KMS-11 (cell line): ENCODE data around the gene NSL1.

ENCODE experiments used
- H2AFZ ChIP-seq: fragments of 200-600 bp; sonication (generic); 2 replicates; pipeline ENCODE4 v1.6.1; 2016; ENCODE audit warnings: antibody characterized with exemption, mixed run types, low read depth
- H3K27ac ChIP-seq: fragments of 200-600 bp; sonication (generic); 2 replicates; pipeline ENCODE4 v1.6.1; 2016; ENCODE audit warnings: mild to moderate bottlenecking, mixed run types
- H3K27me3 ChIP-seq: fragments of 200-600 bp; sonication (generic); 2 replicates; pipeline ENCODE4 v1.6.1; 2017; ENCODE audit warnings: mild to moderate bottlenecking, low read depth, mixed run types, moderate library complexity; ENCODE audit not compliant: insufficient read depth
- H3K36me3 ChIP-seq: fragments of 200-600 bp; sonication (generic); 2 replicates; pipeline ENCODE4 v1.6.1; 2017; ENCODE audit warnings: mild to moderate bottlenecking, mixed run types; ENCODE audit not compliant: insufficient read depth
- H3K4me1 ChIP-seq: fragments of 200-600 bp; sonication (generic); 2 replicates; pipeline ENCODE4 v1.6.1; 2016; ENCODE audit warnings: mild to moderate bottlenecking, low read depth, mixed run types; ENCODE audit not compliant: poor library complexity, severe bottlenecking
- H3K4me2 ChIP-seq: fragments of 200-600 bp; sonication (generic); 2 replicates; pipeline ENCODE4 v1.7.0; 2016; ENCODE audit warnings: mild to moderate bottlenecking, mixed run types
- H3K4me3 ChIP-seq: fragments of 200-600 bp; sonication (generic); IDR thresholded peaks from 2 replicates; pipeline ENCODE4 v1.6.1; 2017; ENCODE audit warnings: low read depth, low read length, mixed read lengths; ENCODE audit not compliant: insufficient read depth
- H3K79me2 ChIP-seq: fragments of 200-600 bp; sonication (generic); 2 replicates; pipeline ENCODE4 v1.6.1; 2016; ENCODE audit warnings: low read depth, mixed run types; ENCODE audit not compliant: insufficient read depth
- H3K9ac ChIP-seq: fragments of 200-600 bp; sonication (generic); 2 replicates; pipeline ENCODE4 v1.6.1; 2016; ENCODE audit warnings: mild to moderate bottlenecking, mixed run types
- H4K20me1 ChIP-seq: fragments of 200-600 bp; sonication (generic); 2 replicates; pipeline ENCODE4 v1.6.1; 2016; ENCODE audit warnings: mild to moderate bottlenecking, mixed run types; ENCODE audit not compliant: insufficient read depth
- TF ChIP-seq, protein P1 (sequence below): fragments of 200-600 bp; sonication (generic); conservative IDR thresholded peaks from 2 replicates; pipeline ENCODE4 v1.6.1; 2017; ENCODE audit warnings: low read depth, mild to moderate bottlenecking, antibody characterized with exemption, low read length, moderate library complexity, mixed read lengths

The NSL1 gene

DNA sequence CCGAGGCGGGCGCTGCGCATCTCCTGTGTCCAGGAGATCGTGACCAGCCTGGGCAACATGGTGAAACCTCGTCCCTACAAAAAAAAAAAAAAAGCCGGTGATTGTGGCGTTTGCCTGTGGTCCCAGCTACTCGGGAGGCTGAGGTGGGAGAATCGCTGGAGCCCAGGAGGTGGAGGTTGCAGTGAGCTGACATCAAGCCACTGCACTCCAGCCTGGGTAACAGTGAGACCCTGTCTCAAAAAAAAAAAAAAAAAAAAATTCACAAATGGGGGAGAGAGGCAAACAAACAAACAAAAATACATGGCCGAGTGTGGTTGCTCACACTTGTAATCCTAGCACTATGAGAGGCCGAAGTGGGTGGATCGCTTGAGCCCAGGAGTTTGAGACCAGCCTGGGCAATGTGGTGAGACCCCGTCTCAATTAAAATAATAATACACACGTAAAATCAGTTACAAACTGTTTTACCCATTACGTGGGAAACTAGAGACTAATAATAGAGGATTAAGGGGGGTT is 875 bp upstream of the NSL1 start:
- Histone ChIP-seq H4K20me1 (no peaks in the 10 kb centered on the region), H3K36me3 (no peaks in the 10 kb centered on the region), H3K4me1 (peaks cover 31% of the 10 kb centered on the region), H3K27me3 (no peaks in the 10 kb centered on the region), H3K9ac (peak overlapping the region; percentile 75), H3K4me2 (peak overlapping the region; percentile 82), H3K79me2 (0 out of 2 replicates have a peak, but pooled peaks cover 4% of the 10 kb centered on the region), H2AFZ (peak overlapping the region; percentile 97), H3K4me3 (peak overlapping the region; percentile 98), H3K27ac (peak overlapping the region; percentile 58)
- TF ChIP-seq, protein P1, sequence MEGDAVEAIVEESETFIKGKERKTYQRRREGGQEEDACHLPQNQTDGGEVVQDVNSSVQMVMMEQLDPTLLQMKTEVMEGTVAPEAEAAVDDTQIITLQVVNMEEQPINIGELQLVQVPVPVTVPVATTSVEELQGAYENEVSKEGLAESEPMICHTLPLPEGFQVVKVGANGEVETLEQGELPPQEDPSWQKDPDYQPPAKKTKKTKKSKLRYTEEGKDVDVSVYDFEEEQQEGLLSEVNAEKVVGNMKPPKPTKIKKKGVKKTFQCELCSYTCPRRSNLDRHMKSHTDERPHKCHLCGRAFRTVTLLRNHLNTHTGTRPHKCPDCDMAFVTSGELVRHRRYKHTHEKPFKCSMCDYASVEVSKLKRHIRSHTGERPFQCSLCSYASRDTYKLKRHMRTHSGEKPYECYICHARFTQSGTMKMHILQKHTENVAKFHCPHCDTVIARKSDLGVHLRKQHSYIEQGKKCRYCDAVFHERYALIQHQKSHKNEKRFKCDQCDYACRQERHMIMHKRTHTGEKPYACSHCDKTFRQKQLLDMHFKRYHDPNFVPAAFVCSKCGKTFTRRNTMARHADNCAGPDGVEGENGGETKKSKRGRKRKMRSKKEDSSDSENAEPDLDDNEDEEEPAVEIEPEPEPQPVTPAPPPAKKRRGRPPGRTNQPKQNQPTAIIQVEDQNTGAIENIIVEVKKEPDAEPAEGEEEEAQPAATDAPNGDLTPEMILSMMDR: no peak

DNA sequence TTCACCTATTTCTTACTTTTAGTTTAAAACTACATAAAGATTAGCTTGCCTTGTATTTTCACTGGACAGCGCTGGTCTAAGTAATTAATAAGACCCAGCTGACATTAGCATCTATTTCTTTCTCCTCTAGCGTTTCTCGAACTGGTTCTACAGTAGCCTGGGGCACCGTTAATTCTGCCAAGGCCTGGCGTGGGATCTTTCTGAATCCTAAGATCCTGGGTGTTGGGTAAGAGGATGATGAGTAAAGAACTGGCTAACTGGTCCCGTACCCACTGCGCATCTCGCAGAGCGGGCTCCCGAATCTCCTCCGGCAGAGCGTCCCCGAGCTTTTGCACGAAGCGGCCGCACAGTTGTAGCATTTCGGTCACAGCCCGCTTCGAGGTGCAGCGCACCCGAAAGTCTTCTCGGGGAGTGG is 309 bp downstream of the NSL1 start:
- Histone ChIP-seq H4K20me1 (no peaks in the 10 kb centered on the region), H3K4me3 (peak overlapping the region; percentile 98), H3K79me2 (0 out of 2 replicates have a peak, but pooled peaks cover 4% of the 10 kb centered on the region), H3K27me3 (no peaks in the 10 kb centered on the region), H3K4me2 (peak overlapping the region; percentile 82), H3K36me3 (no peaks in the 10 kb centered on the region), H3K27ac (peak overlapping the region; percentile 58), H3K9ac (peak overlapping the region; percentile 75), H2AFZ (peak overlapping the region; percentile 97), H3K4me1 (peaks cover 31% of the 10 kb centered on the region)
- TF ChIP-seq, protein P1: no peak

DNA sequence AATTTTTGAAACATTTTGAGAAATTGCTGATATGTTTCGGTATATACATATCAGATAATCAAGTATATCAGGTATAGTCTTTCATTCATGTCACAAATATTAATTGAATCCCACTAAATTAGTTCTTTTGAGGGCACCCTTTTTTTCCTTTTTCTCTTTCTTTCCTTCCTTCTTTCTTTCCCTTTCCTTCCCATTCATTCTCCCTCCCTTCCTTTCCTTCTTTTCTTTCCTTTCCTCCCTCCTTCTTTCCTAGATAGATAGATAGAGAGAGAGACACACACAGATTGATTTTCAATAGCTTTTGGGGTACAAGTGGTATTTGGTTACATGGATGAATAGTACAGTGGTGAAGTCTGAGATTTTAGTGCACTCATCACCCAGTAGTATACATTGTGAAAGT is 5.7 kb downstream of the NSL1 start:
- Histone ChIP-seq H3K9ac (no peak overlapping the region), H2AFZ (no peak overlapping the region), H3K27ac (no peak overlapping the region), H3K4me2 (no peak overlapping the region), H3K4me3 (no peak overlapping the region), H4K20me1 (no peaks in the 10 kb centered on the region), H3K4me1 (peaks cover 16% of the 10 kb centered on the region), H3K27me3 (no peaks in the 10 kb centered on the region), H3K36me3 (no peaks in the 10 kb centered on the region), H3K79me2 (0 out of 2 replicates have a peak, but pooled peaks cover 4% of the 10 kb centered on the region)
- TF ChIP-seq, protein P1: no peak

DNA sequence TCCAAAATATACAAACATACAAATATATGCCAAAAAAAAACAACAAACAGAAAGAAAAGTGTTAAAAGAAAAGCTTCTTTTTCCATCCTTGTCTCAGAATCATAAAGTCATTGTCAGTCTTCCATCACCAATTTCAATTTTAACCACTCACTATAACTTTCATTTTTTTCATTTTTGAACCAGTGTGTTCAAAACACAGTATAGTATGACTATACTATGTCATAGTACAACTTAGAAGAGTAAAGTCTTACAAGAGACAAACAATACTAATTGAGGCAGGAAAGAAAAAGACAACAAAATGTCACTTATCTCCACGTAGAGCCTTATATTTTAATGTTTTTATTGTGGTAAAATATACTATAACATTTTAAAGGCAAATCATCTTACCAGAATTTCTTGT is 7.6 kb downstream of the NSL1 start:
- Histone ChIP-seq H3K4me1 (no peaks in the 10 kb centered on the region), H3K27me3 (no peaks in the 10 kb centered on the region), H3K4me3 (no peak overlapping the region), H3K36me3 (no peaks in the 10 kb centered on the region), H3K9ac (no peak overlapping the region), H3K79me2 (0 out of 2 replicates have a peak, but pooled peaks cover 4% of the 10 kb centered on the region), H3K27ac (no peak overlapping the region), H4K20me1 (no peaks in the 10 kb centered on the region), H2AFZ (no peak overlapping the region), H3K4me2 (no peak overlapping the region)
- TF ChIP-seq, protein P1: no peak
